Activated naive CD8-positive, alpha-beta T cell treated with anti-CD3 and anti-CD28 coated beads for 36 hours (primary cell): Measurements from ENCODE around the gene HS1BP3. TPM values are rescaled to one million over a fixed set of nuclear protein-coding genes. Genes with fewer than 3 reads are reported as not detected.
A peak's percentile ranks its signal among the peaks of the same experiment; 100 is the strongest.

Experiments
- DNase-seq: peaks from one replicate; pipeline ENCODE4 v3.0.0; 2021
- H3K27ac Mint-ChIP-seq: one replicate; pipeline ENCODE4 v1.8.0; 2022; ENCODE audit warnings: mild to moderate bottlenecking, moderate library complexity, mixed read lengths
- H3K27me3 Mint-ChIP-seq: one replicate; pipeline ENCODE4 v1.8.0; 2022; ENCODE audit warnings: mild to moderate bottlenecking, mixed read lengths
- H3K36me3 Mint-ChIP-seq: one replicate; pipeline ENCODE4 v1.8.0; 2021; ENCODE audit warnings: mild to moderate bottlenecking, mixed read lengths
- H3K4me1 Mint-ChIP-seq: one replicate; pipeline ENCODE4 v1.8.0; 2021; ENCODE audit warnings: mixed read lengths
- H3K4me3 Mint-ChIP-seq: one replicate; pipeline ENCODE4 v1.8.0; 2022; ENCODE audit warnings: mild to moderate bottlenecking, moderate library complexity, mixed read lengths
- H3K9me3 Mint-ChIP-seq: one replicate; pipeline ENCODE4 v1.8.0; 2022; ENCODE audit warnings: mixed read lengths
- total RNA-seq, 2 experiments: library from RNA; stranded (reverse); gene quantifications; one replicate each; pipeline ENCODE4 v1.2.3, GENCODE V29; 2021

Gene HS1BP3
- total RNA-seq, 2 experiments from 2014 or later: 5.9 to 6.0 TPM

GRCh38 chr2:20635113-20635510, 15.8 kb downstream of the HS1BP3 start:
- DNase-seq: no peak
- no peaks in the 10 kb centered on the region for H3K36me3 Mint-ChIP-seq

GRCh38 chr2:20634507-20635112, 16.3 kb downstream of the HS1BP3 start:
- Mint-ChIP-seq H3K27me3 (no peaks in the 10 kb centered on the region), H3K27ac (no peak overlapping the region), H3K4me1 (no peaks in the 10 kb centered on the region), H3K4me3 (no peak overlapping the region), H3K36me3 (no peaks in the 10 kb centered on the region), H3K9me3 (no peaks in the 10 kb centered on the region)
- DNase-seq: no peak

More at GRCh38 chr2:20635113-20635510, 15.8 kb downstream of the HS1BP3 start:
- Mint-ChIP-seq H3K9me3 (no peaks in the 10 kb centered on the region), H3K27ac (no peak overlapping the region), H3K27me3 (no peaks in the 10 kb centered on the region), H3K4me3 (no peak overlapping the region), H3K4me1 (no peaks in the 10 kb centered on the region)

GRCh38 chr2:20633794-20634506, 16.9 kb downstream of the HS1BP3 start:
- Mint-ChIP-seq H3K4me3 (no peak overlapping the region), H3K36me3 (no peaks in the 10 kb centered on the region), H3K4me1 (no peaks in the 10 kb centered on the region), H3K27ac (peak overlapping the region; percentile 3), H3K27me3 (no peaks in the 10 kb centered on the region), H3K9me3 (no peaks in the 10 kb centered on the region)
- DNase-seq: no peak

- Mint-ChIP-seq H3K27me3 (no peaks in the 10 kb centered on the region), H3K4me3 (no peak overlapping the region), H3K9me3 (no peaks in the 10 kb centered on the region), H3K27ac (no peak overlapping the region), H3K4me1 (no peaks in the 10 kb centered on the region), H3K36me3 (no peaks in the 10 kb centered on the region)
- DNase-seq: no peak
These were observed 17.9 kb downstream of the HS1BP3 start for GRCh38 chr2:20633001-20633400.

- Mint-ChIP-seq H3K9me3 (no peaks in the 10 kb centered on the region), H3K36me3 (no peaks in the 10 kb centered on the region), H3K27ac (no peak overlapping the region), H3K4me3 (no peak overlapping the region), H3K27me3 (no peaks in the 10 kb centered on the region), H3K4me1 (no peaks in the 10 kb centered on the region)
- DNase-seq: no peak
These were observed 18.4 kb downstream of the HS1BP3 start for GRCh38 chr2:20632446-20632990.

GRCh38 chr2:20631617-20632307, 19.1 kb downstream of the HS1BP3 start:
- DNase-seq: no peak
- Mint-ChIP-seq H3K27ac (no peak overlapping the region), H3K27me3 (no peaks in the 10 kb centered on the region), H3K36me3 (no peaks in the 10 kb centered on the region), H3K4me3 (no peak overlapping the region), H3K9me3 (no peaks in the 10 kb centered on the region), H3K4me1 (no peaks in the 10 kb centered on the region)

- Mint-ChIP-seq H3K27me3 (no peaks in the 10 kb centered on the region), H3K4me3 (no peak overlapping the region), H3K27ac (no peak overlapping the region), H3K36me3 (no peaks in the 10 kb centered on the region), H3K9me3 (no peaks in the 10 kb centered on the region), H3K4me1 (no peaks in the 10 kb centered on the region)
- no peak for DNase-seq
These were observed 19.9 kb downstream of the HS1BP3 start for GRCh38 chr2:20630967-20631366.

- Mint-ChIP-seq H3K4me1 (no peaks in the 10 kb centered on the region), H3K27me3 (no peaks in the 10 kb centered on the region), H3K9me3 (no peaks in the 10 kb centered on the region), H3K36me3 (no peaks in the 10 kb centered on the region), H3K27ac (no peak overlapping the region), H3K4me3 (no peak overlapping the region)
- no peak for DNase-seq
These were observed 21.2 kb downstream of the HS1BP3 start for GRCh38 chr2:20629581-20630171.

GRCh38 chr2:20629181-20629580, 21.7 kb downstream of the HS1BP3 start:
- no peaks in the 10 kb centered on the region for H3K27me3 Mint-ChIP-seq
- no peak for DNase-seq
- no peak overlapping the region for H3K4me3 Mint-ChIP-seq
- no peaks in the 10 kb centered on the region for H3K9me3 Mint-ChIP-seq
- H3K27ac Mint-ChIP-seq: no peak overlapping the region
- no peaks in the 10 kb centered on the region for H3K36me3 Mint-ChIP-seq
- H3K4me1 Mint-ChIP-seq: no peaks in the 10 kb centered on the region

GRCh38 chr2:20627712-20628380, 23.1 kb downstream of the HS1BP3 start:
- no peaks in the 10 kb centered on the region for H3K36me3 Mint-ChIP-seq
- no peak for DNase-seq
- H3K4me3 Mint-ChIP-seq: no peak overlapping the region
- no peaks in the 10 kb centered on the region for H3K27me3 Mint-ChIP-seq
- no peak overlapping the region for H3K27ac Mint-ChIP-seq
- H3K9me3 Mint-ChIP-seq: no peaks in the 10 kb centered on the region
- H3K4me1 Mint-ChIP-seq: no peaks in the 10 kb centered on the region

- Mint-ChIP-seq H3K9me3 (no peaks in the 10 kb centered on the region), H3K4me3 (no peak overlapping the region), H3K36me3 (no peaks in the 10 kb centered on the region), H3K4me1 (no peaks in the 10 kb centered on the region), H3K27ac (no peak overlapping the region), H3K27me3 (no peaks in the 10 kb centered on the region)
- no peak for DNase-seq
These were observed 24.0 kb downstream of the HS1BP3 start for GRCh38 chr2:20626698-20627513.

- no peak for DNase-seq
These were observed 24.6 kb downstream of the HS1BP3 start for GRCh38 chr2:20626392-20626697.

GRCh38 chr2:20625491-20626391, 25.2 kb downstream of the HS1BP3 start:
- Mint-ChIP-seq H3K27me3 (no peaks in the 10 kb centered on the region), H3K36me3 (peaks cover 1% of the 10 kb centered on the region), H3K27ac (no peak overlapping the region), H3K4me1 (no peaks in the 10 kb centered on the region), H3K9me3 (no peaks in the 10 kb centered on the region), H3K4me3 (no peak overlapping the region)
- no peak for DNase-seq

More at GRCh38 chr2:20626392-20626697, 24.6 kb downstream of the HS1BP3 start:
- H3K4me3 Mint-ChIP-seq: no peak overlapping the region
- H3K27me3 Mint-ChIP-seq: no peaks in the 10 kb centered on the region
- no peaks in the 10 kb centered on the region for H3K4me1 Mint-ChIP-seq
- H3K36me3 Mint-ChIP-seq: no peaks in the 10 kb centered on the region
- H3K9me3 Mint-ChIP-seq: no peaks in the 10 kb centered on the region
- no peak overlapping the region for H3K27ac Mint-ChIP-seq
